H1 (cell line): ENCODE measurements around the gene ATAD5. TPM values are rescaled to one million over a fixed set of nuclear protein-coding genes. Genes with fewer than 3 reads are reported as not detected.

Source experiments
- CTCF ChIA-PET: fragments of 300-600 bp; sonication (Branson Sonifier 250); formaldehyde crosslinking; loops from one replicate; lab custom pipeline; 2021; ENCODE audit not compliant: partially characterized antibody; lab: Charles Lee
- POLR2A ChIA-PET: fragments of 300-600 bp; sonication (Branson Sonifier 250); formaldehyde crosslinking; loops from one replicate; lab custom pipeline; 2021; ENCODE audit warnings: inconsistent platforms; ENCODE audit not compliant: partially characterized antibody; lab: Charles Lee
- DNase-seq, 2 experiments: peaks; one replicate each; pipeline versions ENCODE4 v3.0.0 to v3.0.0-alpha.2; 2010 to 2022; ENCODE audit warnings: low spot score in 2 of 2, low read depth in 1 of 2, mixed read lengths in 1 of 2
- FAIRE-seq: peaks from 2 replicates; lab custom pipeline; 2011; peaks lifted over from hg19 to GRCh38; lab: Jason Lieb, UNC
- H2AFZ ChIP-seq: 2 replicates; pipeline ENCODE4 v1.8.1; 2012; ENCODE audit warnings: low read length, inconsistent platforms
- H2AK5ac ChIP-seq: 2 replicates; pipeline ENCODE4 v1.6.1; 2013; ENCODE audit warnings: low read depth, low read length
- H2BK120ac ChIP-seq: replicated peaks from 2 replicates; pipeline ENCODE3; 2013; ENCODE audit warnings: low read depth, low read length, inconsistent platforms
- H2BK12ac ChIP-seq: 2 replicates; pipeline ENCODE4 v1.6.1; 2013; ENCODE audit warnings: low read depth, low read length
- H2BK15ac ChIP-seq: 2 replicates; pipeline ENCODE4 v1.6.1; 2013; ENCODE audit warnings: low read length
- H2BK20ac ChIP-seq: 2 replicates; pipeline ENCODE4 v1.6.1; 2013; ENCODE audit warnings: low read length
- H2BK5ac ChIP-seq: 2 replicates; pipeline ENCODE4 v1.6.1; 2013; ENCODE audit warnings: low read depth, low read length
- H3K14ac ChIP-seq: 2 replicates; pipeline ENCODE4 v1.6.1; 2013; ENCODE audit warnings: inconsistent platforms; ENCODE audit not compliant: insufficient read length
- H3K18ac ChIP-seq: 2 replicates; pipeline ENCODE4 v1.6.1; 2013; ENCODE audit warnings: low read length; ENCODE audit errors: extremely low read depth
- H3K23ac ChIP-seq: 2 replicates; pipeline ENCODE4 v1.6.1; 2013; ENCODE audit warnings: inconsistent platforms; ENCODE audit not compliant: insufficient read length
- H3K23me2 ChIP-seq: 2 replicates; pipeline ENCODE4 v1.6.1; 2013; ENCODE audit warnings: low read depth, low read length
- H3K27ac ChIP-seq: 2 replicates; pipeline ENCODE4 v1.6.1; 2011; ENCODE audit warnings: low read depth, low read length, inconsistent platforms
- H3K27me3 ChIP-seq, 4 experiments: replicated peaks in 1 of 4; 1 replicate in 1 of 4; 2 replicates in 3 of 4; pipeline versions ENCODE4 v1.6.1 to v1.8.1; 2011 to 2013; ENCODE audit warnings: low read length in 3 of 4, mild to moderate bottlenecking in 3 of 4, inconsistent platforms in 2 of 4, mixed read lengths in 2 of 4, moderate library complexity in 1 of 4; ENCODE audit not compliant: control insufficient read depth in 3 of 4, insufficient read depth in 3 of 4; ENCODE audit errors: extremely low read depth in 1 of 4
- H3K36me3 ChIP-seq, 4 experiments: 2 replicates each; pipeline versions ENCODE4 v1.6.1 to v1.8.1; 2011 to 2013; ENCODE audit warnings: mild to moderate bottlenecking in 4 of 4, low read length in 3 of 4, moderate library complexity in 2 of 4, control low read depth in 1 of 4, inconsistent platforms in 1 of 4; ENCODE audit not compliant: insufficient read depth in 4 of 4, control insufficient read depth in 2 of 4
- H3K4ac ChIP-seq: replicated peaks from 2 replicates; pipeline ENCODE3; 2013; ENCODE audit warnings: low read length, low read depth, mixed read lengths, inconsistent platforms; ENCODE audit not compliant: insufficient read length
- H3K4me1 ChIP-seq, 4 experiments: replicated peaks in 1 of 4; 1 replicate in 1 of 4; 2 replicates in 3 of 4; pipeline versions ENCODE4 v1.6.1 to v1.8.1; 2011 to 2013; ENCODE audit warnings: low read length in 3 of 4, inconsistent platforms in 2 of 4, mixed read lengths in 1 of 4; ENCODE audit not compliant: insufficient read depth in 4 of 4, control insufficient read depth in 3 of 4
- H3K4me2 ChIP-seq, 2 experiments: 2 replicates each; pipeline versions ENCODE4 v1.6.1 to v1.8.1; 2011 to 2013; ENCODE audit warnings: low read depth in 2 of 2, low read length in 2 of 2, control low read depth in 1 of 2, inconsistent platforms in 1 of 2, mild to moderate bottlenecking in 1 of 2; ENCODE audit not compliant: insufficient read depth in 1 of 2
- H3K4me3 ChIP-seq, 4 experiments: fragments of 200-600, 300-600 bp in 1 of 4; sonication (generic), shearing (Covaris generic), sonication (Bioruptor Twin) in 1 of 4; 2 replicates each; pipeline versions ENCODE4 v1.5.1 to v1.8.1; 2011 to 2016; ENCODE audit warnings: low read length in 4 of 4, low read depth in 3 of 4, control low read depth in 2 of 4, inconsistent platforms in 2 of 4, mild to moderate bottlenecking in 2 of 4, mixed read lengths in 1 of 4, moderate library complexity in 1 of 4; ENCODE audit not compliant: insufficient read depth in 2 of 4; ENCODE audit errors: extremely low read depth in 1 of 4
- H3K56ac ChIP-seq: replicated peaks from 2 replicates; pipeline ENCODE3; 2013; ENCODE audit warnings: low read depth, mild to moderate bottlenecking, mixed read lengths, low read length, inconsistent platforms; ENCODE audit not compliant: insufficient read length
- H3K79me1 ChIP-seq: 2 replicates; pipeline ENCODE4 v1.6.1; 2013; ENCODE audit warnings: low read depth, low read length, control low read depth
- H3K79me2 ChIP-seq, 2 experiments: 2 replicates each; pipeline versions ENCODE4 v1.6.1 to v1.8.1; 2012 to 2013; ENCODE audit warnings: low read length in 2 of 2, mild to moderate bottlenecking in 2 of 2, inconsistent platforms in 1 of 2; ENCODE audit not compliant: insufficient read depth in 2 of 2, control insufficient read depth in 1 of 2
- H3K9ac ChIP-seq, 4 experiments: replicated peaks in 1 of 4; 1 replicate in 1 of 4; 2 replicates in 3 of 4; pipeline versions ENCODE4 v1.6.1 to v1.8.1; 2011 to 2013; ENCODE audit warnings: low read depth in 3 of 4, low read length in 3 of 4, control low read depth in 2 of 4, mild to moderate bottlenecking in 2 of 4, moderate library complexity in 2 of 4, inconsistent platforms in 1 of 4; ENCODE audit errors: extremely low read depth in 1 of 4
- H3K9me3 ChIP-seq, 2 experiments: 2 replicates each; pipeline versions ENCODE4 v1.6.1 to v1.8.1; 2012 to 2013; ENCODE audit warnings: mild to moderate bottlenecking in 2 of 2, moderate library complexity in 2 of 2, control low read depth in 1 of 2, inconsistent platforms in 1 of 2, low read depth in 1 of 2, low read length in 1 of 2, mixed read lengths in 1 of 2; ENCODE audit not compliant: insufficient read depth in 2 of 2
- H4K20me1 ChIP-seq, 2 experiments: replicated peaks in 1 of 2; 2 replicates each; pipeline versions ENCODE3 to v1.8.1; 2011 to 2013; ENCODE audit warnings: inconsistent platforms in 2 of 2, low read length in 2 of 2, mild to moderate bottlenecking in 1 of 2; ENCODE audit not compliant: insufficient read depth in 2 of 2, control insufficient read depth in 1 of 2
- H4K5ac ChIP-seq: 2 replicates; pipeline ENCODE4 v1.6.1; 2013; ENCODE audit warnings: low read length, low read depth, mixed read lengths, inconsistent platforms; ENCODE audit not compliant: insufficient read length
- H4K8ac ChIP-seq: 2 replicates; pipeline ENCODE4 v1.8.0; 2013; ENCODE audit warnings: mild to moderate bottlenecking, moderate library complexity, low read length, inconsistent platforms; ENCODE audit not compliant: insufficient read depth; ENCODE audit errors: extremely low read depth
- H4K91ac ChIP-seq: replicated peaks from 2 replicates; pipeline ENCODE3; 2013; ENCODE audit warnings: low read length, mixed read lengths, inconsistent platforms; ENCODE audit not compliant: insufficient read length
- BRCA1 ChIP-seq: IDR thresholded peaks from 2 replicates; pipeline ENCODE4 v1.6.1; 2012; ENCODE audit warnings: low read depth, low read length, improper control_type of control experiment
- KDM4A ChIP-seq: IDR thresholded peaks from one replicate; pipeline ENCODE4 v1.7.1; 2012; ENCODE audit warnings: low read depth, mild to moderate bottlenecking, moderate library complexity, low read length, inconsistent platforms; ENCODE audit not compliant: severe bottlenecking
- RXRA ChIP-seq: IDR thresholded peaks from 2 replicates; pipeline ENCODE4 v1.6.1; 2011; ENCODE audit warnings: low read depth, mild to moderate bottlenecking, low read length, moderate library complexity; ENCODE audit not compliant: insufficient read depth
- YY1 ChIP-seq: IDR thresholded peaks from 2 replicates; pipeline ENCODE4 v1.6.1; 2011; ENCODE audit warnings: low read depth, mild to moderate bottlenecking, low read length
- WGBS, 2 experiments: shearing (Covaris generic) in 1 of 2; methylation state at CpG; one replicate each; pipeline versions ENCODE4 v1.1.6 to v1.1.7; 2013 to 2015; ENCODE audit warnings: low lambda C conversion rate in 2 of 2, mixed read lengths in 2 of 2, inconsistent platforms in 1 of 2, low coverage in 1 of 2, missing lambda C conversion rate in 1 of 2; ENCODE audit not compliant: insufficient replicate concordance in 2 of 2, insufficient coverage in 1 of 2, insufficient read length in 1 of 2; ENCODE audit errors: extremely low coverage in 1 of 2, missing lambda C conversion rate in 1 of 2; 5-methylcytosine and 5-hydroxymethylcytosine counted together
- long read RNA-seq, 2 experiments: library from RNA in 1 of 2; library from capped mRNA in 1 of 2; stranded (forward); transcript quantifications; one replicate each; pipeline ENCODE4 v2.0.0, GENCODE V29; 2021; ENCODE audit warnings: inconsistent platforms in 1 of 2
- polyA minus RNA-seq, 3 experiments: library from RNA; depleted of rRNA, polyadenylated mRNA; stranded (reverse); fragments of >200 nt; gene quantifications; 1 replicate in 2 of 3; 2 replicates in 1 of 3; pipeline ENCODE4 v1.2.3, GENCODE V29; 2011
- polyA plus RNA-seq, 7 experiments: library from polyadenylated mRNA; depleted of rRNA in 3 of 7; stranded (reverse) in 5 of 7; unstranded in 2 of 7; fragments of >200 nt in 5 of 7; fragments of 200-250 nt in 2 of 7; gene quantifications; 1 replicate in 5 of 7; 2 replicates in 1 of 7; 4 replicates in 1 of 7; pipeline versions ENCODE4 v1.2.1 to v1.2.3, GENCODE V29; 2011 to 2013; ENCODE audit warnings: missing spikeins in 2 of 7, mixed read lengths in 2 of 7
- total RNA-seq: library from RNA; stranded (reverse); fragmentation: NEBNext Ultra II Directional; extraction: Animal tissue kit (Norgen Biotek cat#: 25700); gene quantifications from 2 replicates; pipeline ENCODE4 v1.2.1, GENCODE V29; 2021
- TF ChIP-seq, protein P1 (sequence below): IDR thresholded peaks from 2 replicates; pipeline ENCODE4 v1.6.1; 2011; ENCODE audit warnings: low read depth, mild to moderate bottlenecking, low read length; ENCODE audit not compliant: insufficient read depth
- TF ChIP-seq, protein P2 (sequence below): IDR thresholded peaks from 2 replicates; pipeline ENCODE4 v1.6.1; 2012; ENCODE audit warnings: low read length, inconsistent platforms

Gene ATAD5
- total RNA-seq (25.6 and 30.0 TPM in 2 replicates), polyA plus RNA-seq (2011; rRNA removed) (3.0 and 3.5 TPM in 2 replicates), polyA minus RNA-seq (2011; rRNA and poly(A)+ RNA removed) (7.4 and 11.1 TPM in 2 replicates)
- 5.9 TPM for polyA plus RNA-seq (2011; cell fraction: cytosol; rRNA removed)
- polyA plus RNA-seq (2011; cell fraction: nucleus; rRNA removed): 5.0 TPM
- 4.5 to 8.8 TPM (median 5.5 TPM) in 4 replicates for polyA plus RNA-seq (2012, experiment 1 of 2)
- polyA plus RNA-seq (2012, experiment 2 of 2): 0.41 TPM
- polyA plus RNA-seq (2013, experiment 1 of 2): 17.2 TPM
- 15.0 TPM for polyA plus RNA-seq (2013, experiment 2 of 2)
- 18.3 TPM for polyA minus RNA-seq (2011; cell fraction: cytosol; rRNA and poly(A)+ RNA removed)
- 34.9 TPM for polyA minus RNA-seq (2011; cell fraction: nucleus; rRNA and poly(A)+ RNA removed)
- long read RNA-seq, experiment 1, partial matches to known transcripts: 4 of 6 reads
- long read RNA-seq, experiment 1, other reads (novel, unspliced or antisense): 2 of 6 reads
- long read RNA-seq, experiment 2, partial matches to known transcripts: 8 of 9 reads
- long read RNA-seq, experiment 2, other reads (novel, unspliced or antisense): 1 of 9 reads

DNA sequence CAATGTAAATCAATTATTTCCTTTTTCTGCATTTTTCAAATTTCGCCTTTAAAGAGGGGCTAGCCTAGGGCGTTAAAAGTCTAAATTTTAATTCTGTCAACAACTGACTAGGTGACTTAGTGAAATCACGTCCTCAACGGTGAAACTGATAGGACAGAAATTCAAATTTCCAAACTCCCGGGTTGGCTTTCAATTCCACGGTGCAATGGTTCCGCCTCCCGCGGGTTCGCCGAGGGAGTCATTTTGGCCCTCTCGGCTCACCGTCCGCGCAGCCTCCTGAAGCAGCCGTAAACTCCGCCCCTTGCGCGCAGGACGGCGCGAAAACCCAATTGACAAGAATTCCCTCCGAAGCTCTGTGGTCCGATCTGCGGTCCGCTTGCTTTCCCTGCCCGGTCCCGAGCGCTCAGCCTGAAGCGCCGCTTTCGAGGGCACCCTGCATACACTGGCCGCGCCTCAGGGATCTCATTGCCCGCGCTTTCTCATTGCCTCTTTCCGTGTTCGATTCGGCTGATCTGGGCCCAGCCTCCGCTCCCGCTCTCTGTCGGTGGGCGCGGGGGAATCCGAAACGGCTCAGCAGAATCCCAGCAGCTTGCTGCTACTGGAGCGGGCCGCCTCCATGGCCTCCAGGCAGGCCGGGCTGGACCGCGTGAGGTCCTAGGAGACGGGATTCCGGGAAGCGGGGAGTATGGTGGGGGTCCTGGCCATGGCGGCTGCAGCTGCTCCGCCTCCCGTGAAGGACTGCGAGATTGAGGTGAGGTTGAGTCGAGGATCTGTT, at the start of gene ATAD5:
ATAD5 (plus strand) TSS at position 304 of the 775 bp plus-strand sequence; CDS start at position 686, 382 bp downstream.
- Histone ChIP-seq H3K79me2 (peaks cover 6 to 35% of the 10 kb centered on the region in 2 experiments; a peak in 3 of 4 replicates), H3K79me1 (no peaks in the 10 kb centered on the region), H4K20me1 (peaks cover 0 to 6% of the 10 kb centered on the region in 2 experiments), H2BK15ac (no peak within 1 kb of the TSS), H4K8ac (peak within 1 kb of the TSS; percentile 96), H2BK20ac (peak within 1 kb of the TSS; percentile 55; the same call in 1 of the 2 replicates), H3K9ac (peak within 1 kb of the TSS; percentile 91 to 99 (median 97)), H3K4ac (no peak within 1 kb of the TSS), H2BK5ac (peak within 1 kb of the TSS; percentile 55), H3K56ac (peak within 1 kb of the TSS; percentile 26), H3K4me2 (peak within 1 kb of the TSS; percentile 92 to 93), H4K5ac (peak within 1 kb of the TSS; percentile 94), H3K23me2 (peaks cover 7% of the 10 kb centered on the region; the same call in 1 of the 2 replicates), H2AK5ac (no peak within 1 kb of the TSS), H3K18ac (peak within 1 kb of the TSS; percentile 89), H4K91ac (peak within 1 kb of the TSS; percentile 84), H2AFZ (peak within 1 kb of the TSS; percentile 91), H3K23ac (no peak within 1 kb of the TSS), H3K14ac (no peak within 1 kb of the TSS), H3K36me3 (peaks cover 3 to 9% (median 6%) of the 10 kb centered on the region in 4 experiments; a peak in 5 of 8 replicates), H3K27ac (peak within 1 kb of the TSS; percentile 89), H3K27me3 (no peaks in the 10 kb centered on the region), H3K9me3 (no peaks in the 10 kb centered on the region), H3K4me1 (peaks cover 2 to 13% (median 7%) of the 10 kb centered on the region in 4 experiments; a peak in 6 of 7 replicates), H3K4me3 (peak within 1 kb of the TSS; percentile 86 to 98 (median 92)), H2BK12ac (peak within 1 kb of the TSS; percentile 18; the same call in 1 of the 2 replicates), H2BK120ac (peak within 1 kb of the TSS; percentile 67)
- WGBS, 2 experiments: 2% methylated on average over 59 of the region's 59 CpGs; no CpG with 5 or more reads in 1 of the 2 experiments
- DNase-seq (peak; percentile 59 to 91), FAIRE-seq (no peak)
- ChIA-PET POLR2A (interaction anchor here (0.6 to 1.7 kb wide), 8 partner anchors 10 to 139 kb away, joined by 3 to 6 read pairs (median 4); partner anchors contain the start of genes ADAP2 and RNF135), CTCF (no interaction called here)
- TF ChIP-seq, protein P1, sequence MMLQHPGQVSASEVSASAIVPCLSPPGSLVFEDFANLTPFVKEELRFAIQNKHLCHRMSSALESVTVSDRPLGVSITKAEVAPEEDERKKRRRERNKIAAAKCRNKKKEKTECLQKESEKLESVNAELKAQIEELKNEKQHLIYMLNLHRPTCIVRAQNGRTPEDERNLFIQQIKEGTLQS: no peak
- TF ChIP-seq KDM4A (peak; percentile 57), RXRA (no peak), YY1 (peak; percentile 66), BRCA1 (no peak)
- TF ChIP-seq, protein P2, sequence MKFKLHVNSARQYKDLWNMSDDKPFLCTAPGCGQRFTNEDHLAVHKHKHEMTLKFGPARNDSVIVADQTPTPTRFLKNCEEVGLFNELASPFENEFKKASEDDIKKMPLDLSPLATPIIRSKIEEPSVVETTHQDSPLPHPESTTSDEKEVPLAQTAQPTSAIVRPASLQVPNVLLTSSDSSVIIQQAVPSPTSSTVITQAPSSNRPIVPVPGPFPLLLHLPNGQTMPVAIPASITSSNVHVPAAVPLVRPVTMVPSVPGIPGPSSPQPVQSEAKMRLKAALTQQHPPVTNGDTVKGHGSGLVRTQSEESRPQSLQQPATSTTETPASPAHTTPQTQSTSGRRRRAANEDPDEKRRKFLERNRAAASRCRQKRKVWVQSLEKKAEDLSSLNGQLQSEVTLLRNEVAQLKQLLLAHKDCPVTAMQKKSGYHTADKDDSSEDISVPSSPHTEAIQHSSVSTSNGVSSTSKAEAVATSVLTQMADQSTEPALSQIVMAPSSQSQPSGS: no peak
